HS-27A (cell line): ENCODE measurements around the gene GMPS.
"Not testable (repeated sequence)": the region's sequence is repeated elsewhere in the genome, so short reads cannot be mapped to it uniquely, and the experiment has no call there.

ENCODE experiments used
- DNase-seq: peaks from one replicate; pipeline ENCODE4 v3.0.0-alpha.2; 2012; ENCODE audit warnings: low read depth, missing footprints

GMPS gene

GRCh38 chr3:155870133-155870944, at the start of gene GMPS:
TSS of gene GMPS (plus strand) at chr3:155870650. CDS start at chr3:155870871, 221 bp downstream.
- DNase-seq: peak; percentile 69

- DNase-seq: not testable (repeated sequence)
Measured at GRCh38 chr3:155828490-155829098, 41.9 kb upstream of the GMPS start.

GRCh38 chr3:155835341-155836071, 34.9 kb upstream of the GMPS start:
- no peak for DNase-seq

DNA sequence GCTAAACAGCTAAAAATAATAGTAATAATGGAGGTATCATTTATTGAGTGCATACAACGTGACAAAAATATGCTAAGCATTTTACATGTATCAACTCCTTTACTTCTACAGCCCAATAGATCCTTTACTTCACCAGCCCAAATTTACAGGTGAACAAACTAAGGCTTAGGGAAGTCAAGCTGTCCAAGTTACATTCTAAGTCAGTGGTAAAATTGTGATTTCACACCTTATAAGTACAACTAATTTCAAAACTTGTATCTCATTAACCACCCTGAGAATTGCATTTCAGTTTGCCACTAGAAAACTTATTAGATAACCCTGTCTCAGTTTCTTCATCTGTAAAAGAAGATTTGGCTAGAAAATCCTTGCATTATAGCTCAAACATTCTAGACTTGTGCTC, 26.9 kb upstream of the GMPS start:
- no peak for DNase-seq

- no peak for DNase-seq
Measured at GRCh38 chr3:155846119-155846518, 24.3 kb upstream of the GMPS start.

- no peak for DNase-seq
Measured at GRCh38 chr3:155847993-155848392, 22.5 kb upstream of the GMPS start.

DNA sequence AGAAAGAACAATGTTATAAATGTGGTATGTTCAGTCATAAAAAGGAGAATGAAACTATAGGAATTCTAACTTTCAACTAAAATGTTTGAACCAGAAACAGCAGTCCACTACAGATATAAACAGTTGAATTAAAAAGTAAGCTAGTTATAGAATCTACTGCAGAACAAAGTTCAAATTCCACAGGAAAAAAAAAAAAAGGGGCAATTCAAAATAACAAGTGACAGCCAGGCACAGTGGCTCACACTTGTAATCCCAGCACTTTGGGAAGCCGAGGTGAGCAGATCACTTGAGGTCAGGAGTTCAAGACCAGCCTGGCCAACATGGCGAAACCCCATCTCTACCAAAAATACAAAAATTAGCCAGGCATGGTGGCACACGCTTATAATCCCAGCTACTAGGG, 21.0 kb upstream of the GMPS start:
- DNase-seq: not testable (repeated sequence)

DNA sequence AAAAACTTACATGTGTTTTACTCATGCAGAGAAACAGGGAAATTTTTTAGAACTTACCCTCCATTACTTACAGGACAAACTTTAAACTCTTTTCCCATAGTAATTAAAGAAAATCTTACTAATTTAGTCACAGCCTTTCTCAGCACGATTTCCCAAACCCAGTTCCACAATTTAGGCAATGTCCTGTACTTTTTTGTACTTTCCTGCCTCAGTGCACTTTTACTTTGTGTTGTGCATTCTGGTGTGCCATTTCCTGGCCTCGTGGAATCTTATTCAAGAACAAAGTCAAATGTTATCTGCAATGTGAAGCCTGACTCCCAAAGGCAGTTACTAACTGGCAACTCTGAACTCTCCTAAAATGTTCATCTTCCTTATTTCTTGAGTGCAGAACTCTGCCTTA, 18.1 kb upstream of the GMPS start:
- DNase-seq: no peak

DNA sequence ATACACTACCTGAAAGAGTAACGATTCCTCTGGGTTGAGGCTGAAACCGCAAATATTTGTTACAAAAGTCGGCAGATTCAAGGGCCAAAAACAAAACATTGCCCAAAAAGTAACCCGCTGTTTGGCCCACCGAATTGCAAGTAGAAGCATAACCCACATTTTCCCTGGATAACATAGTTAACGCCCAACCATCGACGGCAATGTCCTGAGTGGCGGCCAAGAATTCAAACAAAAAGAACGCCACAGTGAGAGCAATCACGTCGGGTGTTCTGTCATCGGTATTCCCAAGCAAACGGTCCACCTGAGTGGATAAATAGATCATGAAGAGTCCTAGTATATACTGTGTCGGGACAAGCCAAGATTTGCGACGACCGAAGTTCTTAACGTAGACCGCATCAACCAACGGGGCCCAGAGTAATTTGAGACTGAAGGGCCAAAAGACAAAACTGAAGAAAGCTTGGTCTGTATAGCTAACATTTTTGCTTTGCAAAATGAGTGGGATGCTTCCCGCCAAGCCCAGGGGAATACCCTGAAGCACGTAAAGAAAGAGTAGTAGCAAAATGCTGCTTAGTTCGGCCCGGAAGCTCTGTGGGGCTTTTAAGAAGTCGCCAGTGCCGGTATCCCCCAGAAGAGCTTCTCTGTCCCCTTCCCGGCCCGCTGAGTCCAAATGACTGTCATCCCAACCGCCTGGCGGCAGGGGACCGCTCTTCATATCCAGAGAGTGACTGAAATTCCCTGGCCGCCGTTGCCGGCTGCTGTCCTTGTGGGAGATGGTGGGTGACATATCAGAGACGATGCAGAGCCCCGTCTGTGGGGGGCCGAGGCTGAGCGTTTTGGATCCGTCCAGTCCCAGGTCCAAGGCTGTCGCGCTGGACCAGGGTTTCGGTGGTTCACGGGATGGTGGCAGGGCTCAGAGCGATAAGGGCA, 17.0 kb upstream of the GMPS start:
- DNase-seq: no peak

- DNase-seq: peak; percentile 96
Measured at GRCh38 chr3:155854141-155854940, 16.1 kb upstream of the GMPS start, which contains the start of gene SLC33A1. TSS of gene SLC33A1 (minus strand) at chr3:155854427. CDS start at chr3:155853997, 430 bp downstream.

GRCh38 chr3:155859859-155860258, 10.6 kb upstream of the GMPS start:
- DNase-seq: no peak

DNA sequence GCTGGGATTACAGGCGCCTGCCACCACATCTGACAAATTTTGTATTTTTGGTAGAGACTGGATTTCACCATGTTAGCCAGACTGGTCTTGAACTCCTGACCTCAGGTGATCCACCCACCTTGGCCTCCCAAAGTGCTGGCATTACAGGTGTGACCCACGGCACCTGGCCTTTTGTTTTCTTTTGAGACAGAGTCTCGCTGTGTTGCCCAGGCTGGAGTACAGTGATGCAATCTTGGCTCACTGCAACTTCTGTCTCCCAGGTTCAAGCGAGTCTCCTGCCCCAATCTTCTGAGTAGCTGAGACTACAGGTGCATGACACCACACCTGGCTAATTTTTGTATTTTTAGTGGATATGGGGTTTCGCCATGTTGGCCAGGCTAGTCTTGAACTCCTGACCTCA, 10.0 kb upstream of the GMPS start:
- DNase-seq: not testable (repeated sequence)

- DNase-seq: no peak
Measured at GRCh38 chr3:155861476-155862183, 8.8 kb upstream of the GMPS start.

DNA sequence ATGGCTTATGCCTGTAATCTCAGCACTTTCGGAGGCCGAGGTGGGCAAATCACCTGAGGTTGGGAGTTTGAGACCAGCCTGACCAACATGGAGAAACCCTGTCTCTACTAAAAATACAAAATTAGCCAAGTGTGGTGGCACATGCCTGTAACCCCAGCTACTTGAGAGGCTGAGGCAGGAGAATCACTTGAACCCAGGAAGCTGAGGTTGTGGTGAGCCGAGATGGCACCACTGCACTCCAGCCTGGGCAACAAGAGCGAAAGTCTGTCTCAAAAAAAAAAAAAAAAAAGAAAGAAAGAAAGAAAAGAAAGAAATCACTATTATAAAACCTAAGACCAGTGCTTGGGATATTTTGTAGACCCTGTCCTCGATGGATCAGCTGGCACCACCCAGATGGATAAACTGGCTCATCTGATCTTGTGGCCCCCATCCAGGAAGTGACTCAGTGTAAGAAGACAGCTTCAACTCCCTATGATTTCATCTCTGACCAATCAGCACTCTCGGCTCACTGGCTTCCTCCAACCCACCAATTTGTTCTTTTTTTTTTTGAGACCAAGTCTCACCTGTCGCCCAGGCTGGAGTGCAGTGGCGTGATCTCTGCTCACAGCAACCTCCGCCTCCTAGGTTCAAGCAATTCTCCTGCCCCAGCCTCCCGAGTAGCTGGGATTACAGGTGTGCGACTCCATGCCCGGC, 8.0 kb upstream of the GMPS start:
- DNase-seq: not testable (repeated sequence)

DNA sequence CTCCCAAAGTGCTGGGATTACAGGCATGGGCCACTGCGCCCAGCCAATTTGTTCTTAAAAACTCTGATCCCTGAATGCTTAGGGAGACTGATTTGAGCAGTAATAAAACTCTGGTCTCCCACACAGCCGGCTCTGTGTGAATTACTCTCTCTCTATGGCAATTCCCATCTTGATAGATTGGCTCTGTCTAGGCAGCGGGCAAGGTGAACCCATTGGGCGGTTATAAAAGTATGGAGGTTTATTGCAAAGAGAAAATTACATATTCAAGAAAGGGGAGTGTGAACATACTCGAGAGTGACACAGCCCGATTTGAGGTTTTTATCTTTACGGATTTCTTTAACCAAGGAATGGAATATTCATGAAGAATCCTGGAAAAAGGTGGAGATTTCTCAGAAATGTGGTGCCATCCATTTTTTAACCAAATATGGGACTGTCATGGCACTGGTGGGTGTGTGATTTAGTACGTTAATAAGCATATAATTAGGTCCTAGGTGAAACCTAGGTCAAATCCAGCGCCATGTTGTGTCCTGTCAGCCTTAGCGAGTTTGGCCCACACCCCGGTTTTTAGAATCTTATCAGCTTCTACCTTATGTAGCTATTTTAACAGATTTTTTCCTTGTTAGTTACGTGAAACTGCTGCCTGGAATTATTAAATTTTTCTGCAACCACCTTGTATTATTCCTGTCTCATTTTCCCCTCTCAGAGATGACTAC, 7.2 kb upstream of the GMPS start:
- DNase-seq: no peak

DNA sequence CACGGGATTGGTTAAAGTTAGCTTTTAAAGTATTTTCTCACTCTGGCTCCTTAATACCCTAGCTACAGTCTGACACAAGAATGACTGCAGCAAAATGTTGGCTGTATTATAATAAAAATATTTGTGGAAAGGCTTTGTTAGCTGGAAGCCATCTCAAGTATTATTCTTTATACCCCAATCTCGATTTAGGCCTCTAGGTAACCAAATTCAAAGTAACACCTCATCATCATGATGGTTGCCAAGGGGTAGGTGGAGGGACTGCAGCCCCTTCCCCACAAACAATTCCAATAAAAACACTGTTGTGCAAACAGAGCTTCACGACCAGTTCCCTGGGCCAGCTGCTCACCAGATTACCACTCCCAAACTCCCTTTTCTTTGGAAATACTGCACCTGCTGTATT, 759 bp upstream of the GMPS start:
- no peak for DNase-seq

- DNase-seq: no peak
Measured at GRCh38 chr3:155870945-155871745, 695 bp downstream of the GMPS start.

- no peak for DNase-seq
Measured at GRCh38 chr3:155871746-155872158, 1.3 kb downstream of the GMPS start.
